Activated B cell treated with CpG ODN at 0.5 μM for 24 hours (primary cell): ENCODE results near the gene COPB2. TPM values are rescaled to one million over a fixed set of nuclear protein-coding genes. Genes with fewer than 3 reads are reported as not detected.

ENCODE experiments used
- ATAC-seq: fragments of 200-7000 bp; cut with Tn5 transposase; one replicate; pipeline ENCODE4 v1.10.0; 2021; ENCODE audit warnings: low read depth, mild to moderate bottlenecking, moderate library complexity
- CTCF ChIA-PET: fragments of 350-600 bp; sonication (Branson Sonifier 250); formaldehyde crosslinking; loops from one replicate; lab custom pipeline; 2021; ENCODE audit warnings: antibody characterized with exemption; lab: Charles Lee
- POLR2A ChIA-PET: fragments of 350-600 bp; sonication (Branson Sonifier 250); formaldehyde crosslinking; loops from one replicate; lab custom pipeline; 2021; ENCODE audit warnings: antibody characterized with exemption; lab: Charles Lee
- DNase-seq: peaks from one replicate; pipeline ENCODE4 v3.0.0; 2022
- H3K27ac Mint-ChIP-seq: one replicate; pipeline ENCODE4 v1.8.0; 2020; ENCODE audit warnings: mixed read lengths
- H3K27me3 Mint-ChIP-seq: one replicate; pipeline ENCODE4 v1.8.0; 2021; ENCODE audit warnings: mixed read lengths
- H3K36me3 Mint-ChIP-seq: one replicate; pipeline ENCODE4 v1.8.0; 2021; ENCODE audit warnings: low read depth, mixed read lengths
- H3K4me1 Mint-ChIP-seq: one replicate; pipeline ENCODE4 v1.8.0; 2021; ENCODE audit warnings: mixed read lengths
- H3K4me3 Mint-ChIP-seq: one replicate; pipeline ENCODE4 v1.8.0; 2020; ENCODE audit warnings: mild to moderate bottlenecking, mixed read lengths
- H3K9me3 Mint-ChIP-seq: one replicate; pipeline ENCODE4 v1.8.0; 2020; ENCODE audit warnings: mixed read lengths
- CTCF ChIP-seq: fragments of 200-600 bp; IDR thresholded peaks from one replicate; pipeline ENCODE4 v1.8.0; 2022; ENCODE audit warnings: antibody characterized with exemption, mild to moderate bottlenecking
- intact Hi-C: fragments of 100-400 bp; cut with micrococcal nuclease; formaldehyde crosslinking; loops from one replicate; pipeline ENCODE4 v1.15.1; 2024
- total RNA-seq: library from RNA; stranded (reverse); gene quantifications from 2 replicates; pipeline ENCODE4 v1.2.3, GENCODE V29; 2022

COPB2 gene
- total RNA-seq, 1 donor from 2014 or later = 91.4 TPM

GRCh38 chr3:139326707-139327106 lies 62.7 kb downstream of the COPB2 start:
- Mint-ChIP-seq H3K4me3 (no peak overlapping the region), H3K36me3 (no peaks in the 10 kb centered on the region), H3K9me3 (no peaks in the 10 kb centered on the region), H3K27me3 (peaks cover 14% of the 10 kb centered on the region), H3K4me1 (peaks cover 9% of the 10 kb centered on the region), H3K27ac (no peak overlapping the region)
- no peak for TF ChIP-seq CTCF
- ATAC-seq (no peak), DNase-seq (no peak)
- CTCF ChIA-PET = no interaction called here
- intact Hi-C loops = no loop called here
- POLR2A ChIA-PET = no interaction called here

GRCh38 chr3:139326131-139326530 lies 63.3 kb downstream of the COPB2 start:
- Mint-ChIP-seq H3K27ac (no peak overlapping the region), H3K4me3 (no peak overlapping the region), H3K4me1 (peaks cover 9% of the 10 kb centered on the region), H3K9me3 (no peaks in the 10 kb centered on the region), H3K36me3 (no peaks in the 10 kb centered on the region), H3K27me3 (peaks cover 14% of the 10 kb centered on the region)
- intact Hi-C loops = no loop called here
- TF ChIP-seq CTCF = no peak
- ATAC-seq = no peak
- no peak for DNase-seq
- POLR2A ChIA-PET = no interaction called here
- CTCF ChIA-PET = no interaction called here

GRCh38 chr3:139325551-139325950 lies 63.9 kb downstream of the COPB2 start:
- no peaks in the 10 kb centered on the region for H3K36me3 Mint-ChIP-seq

GRCh38 chr3:139324456-139324855 lies 65.0 kb downstream of the COPB2 start:
- Mint-ChIP-seq H3K27me3 (peaks cover 5% of the 10 kb centered on the region), H3K27ac (no peak overlapping the region), H3K36me3 (no peaks in the 10 kb centered on the region), H3K4me3 (no peak overlapping the region), H3K9me3 (no peaks in the 10 kb centered on the region), H3K4me1 (peaks cover 6% of the 10 kb centered on the region)
- intact Hi-C loops = no loop called here
- TF ChIP-seq CTCF = no peak
- POLR2A ChIA-PET = interaction anchor here (0.6 kb wide), 1 partner anchor 531 kb away, joined by 3 read pairs; no protein-coding TSS in a partner anchor
- CTCF ChIA-PET = no interaction called here
- DNase-seq (no peak), ATAC-seq (no peak)

More at GRCh38 chr3:139325551-139325950, 63.9 kb downstream of the COPB2 start:
- DNase-seq = no peak
- Mint-ChIP-seq H3K27ac (no peak overlapping the region), H3K4me3 (no peak overlapping the region), H3K27me3 (peaks cover 12% of the 10 kb centered on the region), H3K9me3 (no peaks in the 10 kb centered on the region), H3K4me1 (peaks cover 9% of the 10 kb centered on the region)
- TF ChIP-seq CTCF = no peak
- intact Hi-C loops = no loop called here
- CTCF ChIA-PET = no interaction called here
- ATAC-seq = no peak
- POLR2A ChIA-PET = no interaction called here

- DNase-seq = no peak
- ATAC-seq = no peak
- Mint-ChIP-seq H3K4me1 (no peaks in the 10 kb centered on the region), H3K36me3 (no peaks in the 10 kb centered on the region), H3K4me3 (no peak overlapping the region), H3K27me3 (peaks cover 12% of the 10 kb centered on the region), H3K27ac (no peak overlapping the region), H3K9me3 (no peaks in the 10 kb centered on the region)
- POLR2A ChIA-PET = no interaction called here
- intact Hi-C loops = no loop called here
- no peak for TF ChIP-seq CTCF
- CTCF ChIA-PET = interaction anchor here (0.7 kb wide), 1 partner anchor 9 kb away, joined by 3 read pairs; no protein-coding TSS in a partner anchor
These were observed 66.3 kb downstream of the COPB2 start for GRCh38 chr3:139323146-139323545.
